NCI-H1105 (cell line): Measurements from ENCODE around the gene FOXI3.
"Not testable (repeated sequence)": the region's sequence is repeated elsewhere in the genome, so short reads cannot be mapped to it uniquely, and the experiment has no call there.

Experiments used
- DNase-seq: peaks from one replicate; lab custom pipeline; 2025; lab: John Stamatoyannopoulos, UW

FOXI3 gene

GRCh38 chr2:88442061-88442460 is 10.4 kb downstream of the FOXI3 start:
- no peak for DNase-seq

- DNase-seq, result no peak
Observed at GRCh38 chr2:88437010-88437409, 15.5 kb downstream of the FOXI3 start.

- DNase-seq, result no peak
Observed at GRCh38 chr2:88429929-88430328, 22.6 kb downstream of the FOXI3 start.

- DNase-seq, result no peak
Observed at GRCh38 chr2:88423733-88424132, 28.8 kb downstream of the FOXI3 start.

- DNase-seq, result not testable (repeated sequence)
Observed at GRCh38 chr2:88419051-88419450, 33.4 kb downstream of the FOXI3 start.

- no peak for DNase-seq
Observed at GRCh38 chr2:88416016-88416663, 36.4 kb downstream of the FOXI3 start.

GRCh38 chr2:88408870-88409269 is 43.6 kb downstream of the FOXI3 start:
- not testable (repeated sequence) for DNase-seq

- DNase-seq, result no peak
Observed at GRCh38 chr2:88400037-88400767, 52.3 kb downstream of the FOXI3 start.

GRCh38 chr2:88398180-88398579 is 54.3 kb downstream of the FOXI3 start:
- no peak for DNase-seq
